HT-29 (cell line): ENCODE data around the gene OAS1. TPM values are rescaled to one million over a fixed set of nuclear protein-coding genes. Genes with fewer than 3 reads are reported as not detected.
"Not testable (repeated sequence)": the region's sequence is repeated elsewhere in the genome, so short reads cannot be mapped to it uniquely, and the experiment has no call there.

Experiments
- DNase-seq: peaks from one replicate; pipeline ENCODE4 v3.0.0-alpha.2; 2015; ENCODE audit warnings: low spot score
- total RNA-seq: library from RNA; depleted of rRNA; stranded (reverse); fragments of >200 nt; shearing (Covaris generic); gene quantifications from 2 replicates; pipeline ENCODE4 v1.2.3, GENCODE V29; 2014

The OAS1 gene
- total RNA-seq, 1 experiment from 2014 or later = 54.3 TPM

- DNase-seq = no peak
Observed at GRCh38 chr12:112936927-112937326, 30.2 kb downstream of the OAS1 start.

GRCh38 chr12:112937741-112938719 lies 31.3 kb downstream of the OAS1 start, which contains the start of gene OAS3:
OAS3 (plus strand) TSS chr12:112938474; CDS start chr12:112938531, 57 bp downstream.
- peak; percentile 81 for DNase-seq

GRCh38 chr12:112938751-112939150 lies 32.0 kb downstream of the OAS1 start:
- no peak for DNase-seq

- no peak for DNase-seq
Observed at GRCh38 chr12:112939761-112940381, 33.1 kb downstream of the OAS1 start.

- no peak for DNase-seq
Observed at GRCh38 chr12:112941528-112942335, 35.0 kb downstream of the OAS1 start.

GRCh38 chr12:112942572-112942971 lies 35.8 kb downstream of the OAS1 start:
- no peak for DNase-seq

GRCh38 chr12:112944024-112944690 lies 37.4 kb downstream of the OAS1 start:
- DNase-seq = no peak

GRCh38 chr12:112945515-112945914 lies 38.8 kb downstream of the OAS1 start:
- DNase-seq = no peak

GRCh38 chr12:112946236-112947000 lies 39.7 kb downstream of the OAS1 start:
- DNase-seq = no peak

GRCh38 chr12:112947314-112947713 lies 40.6 kb downstream of the OAS1 start:
- no peak for DNase-seq

GRCh38 chr12:112947761-112948160 lies 41.0 kb downstream of the OAS1 start:
- DNase-seq = no peak

GRCh38 chr12:112948806-112949205 lies 42.0 kb downstream of the OAS1 start:
- DNase-seq = no peak

- no peak for DNase-seq
Observed at GRCh38 chr12:112950701-112951100, 43.9 kb downstream of the OAS1 start.

- not testable (repeated sequence) for DNase-seq
Observed at GRCh38 chr12:112957125-112957524, 50.4 kb downstream of the OAS1 start.

GRCh38 chr12:112961074-112961473 lies 54.3 kb downstream of the OAS1 start:
- peak; percentile 12 for DNase-seq

GRCh38 chr12:112961536-112961935 lies 54.8 kb downstream of the OAS1 start:
- DNase-seq = no peak

GRCh38 chr12:112962561-112962960 lies 55.8 kb downstream of the OAS1 start:
- no peak for DNase-seq

- no peak for DNase-seq
Observed at GRCh38 chr12:112963227-112963861, 56.6 kb downstream of the OAS1 start.

GRCh38 chr12:112964067-112964670 lies 57.4 kb downstream of the OAS1 start:
- DNase-seq = no peak

- no peak for DNase-seq
Observed at GRCh38 chr12:112964915-112965314, 58.2 kb downstream of the OAS1 start.
